Loucy (cell line): ENCODE measurements around the gene CELSR1.

Experiments used
- CTCF ChIP-seq: fragments of 200-600 bp; sonication (generic); conservative IDR thresholded peaks from 2 replicates; pipeline ENCODE4 v1.5.1; 2014; ENCODE audit warnings: mild to moderate bottlenecking, antibody characterized with exemption, low read length
- EZH2phosphoT487 ChIP-seq: fragments of 200-600 bp; IDR thresholded peaks from 2 replicates; pipeline ENCODE4 v1.6.1; 2018; ENCODE audit warnings: antibody characterized with exemption, mild to moderate bottlenecking, moderate library complexity, borderline replicate concordance

- TF ChIP-seq CTCF (no peak), EZH2phosphoT487 (no peak)
Measured at GRCh38 chr22:46453006-46453828, 84.2 kb downstream of the CELSR1 start.
